K562 (cell line): Measurements from ENCODE around the gene ACBD4. TPM values are rescaled to one million over a fixed set of nuclear protein-coding genes. Genes with fewer than 3 reads are reported as not detected.

Experiments
- ARID3A ChIP-seq: IDR thresholded peaks from 2 replicates; pipeline ENCODE4 v1.6.1; 2012; ENCODE audit warnings: low read depth, low read length, improper control_type of control experiment, borderline replicate concordance
- DNMT1 ChIP-seq: fragments of 450-650 bp; IDR thresholded peaks from 2 replicates; pipeline ENCODE4 v1.6.1; 2016; ENCODE audit warnings: antibody characterized with exemption, mild to moderate bottlenecking
- E4F1 ChIP-seq: fragments of 250-450 bp; sonication (Bioruptor Pico); IDR thresholded peaks from 2 replicates; pipeline ENCODE4 v1.5.0; 2021; ENCODE audit warnings: mild to moderate bottlenecking, borderline replicate concordance
- ESRRB ChIP-seq: fragments of 250-450 bp; sonication (Bioruptor Pico); IDR thresholded peaks from 2 replicates; pipeline ENCODE4 v1.5.0; 2020; ENCODE audit warnings: mild to moderate bottlenecking, moderate library complexity, borderline replicate concordance
- GTF2A2 ChIP-seq: IDR thresholded peaks from 2 replicates; pipeline ENCODE4 v1.6.1; 2016; ENCODE audit warnings: mild to moderate bottlenecking, missing genetic modification characterization, missing compliant biosample characterization
- HCFC1 ChIP-seq: IDR thresholded peaks from 2 replicates; pipeline ENCODE4 v1.6.1; 2012; ENCODE audit warnings: low read depth, low read length, improper control_type of control experiment
- KHSRP ChIP-seq: fragments of 450-650 bp; IDR thresholded peaks from 2 replicates; pipeline ENCODE4 v1.6.1; 2017
- MEIS2 ChIP-seq: fragments of 450-650 bp; IDR thresholded peaks from 2 replicates; pipeline ENCODE4 v1.6.1; 2014; ENCODE audit warnings: mild to moderate bottlenecking; ENCODE audit not compliant: partially characterized antibody
- PBX2 ChIP-seq, 2 experiments: IDR thresholded peaks in 1 of 2; conservative IDR thresholded peaks in 1 of 2; 2 replicates each; pipeline ENCODE4 v1.6.1; 2016; ENCODE audit warnings: low read depth in 2 of 2, mild to moderate bottlenecking in 1 of 2, missing compliant biosample characterization in 1 of 2, missing genetic modification characterization in 1 of 2, moderate library complexity in 1 of 2
- PHB2 ChIP-seq: fragments of 450-650 bp; IDR thresholded peaks from 2 replicates; pipeline ENCODE4 v1.6.1; 2017; ENCODE audit warnings: low read depth
- PHF8 ChIP-seq: fragments of 200-600 bp; sonication (generic); IDR thresholded peaks from 2 replicates; pipeline ENCODE4 v1.6.1; 2012; ENCODE audit warnings: mixed run types, mild to moderate bottlenecking, inconsistent platforms, low read length, moderate library complexity, borderline replicate concordance
- SRSF3 ChIP-seq: fragments of 200-400 bp; formaldehyde crosslinking; IDR thresholded peaks from 2 replicates; pipeline ENCODE4 v1.6.1; 2016; ENCODE audit warnings: mild to moderate bottlenecking, low read length, moderate library complexity; ENCODE audit not compliant: insufficient read depth
- TFAM ChIP-seq: fragments of 250-450 bp; sonication (Bioruptor Pico); conservative IDR thresholded peaks from 2 replicates; pipeline ENCODE4 v1.5.0; 2021; ENCODE audit warnings: mild to moderate bottlenecking, moderate library complexity
- ZKSCAN3 ChIP-seq: fragments of 250-450 bp; sonication (Bioruptor Pico); IDR thresholded peaks from 2 replicates; pipeline ENCODE4 v1.4.0; 2020
- ZNF121 ChIP-seq: sonication (generic); formaldehyde crosslinking; conservative IDR thresholded peaks from 2 replicates; pipeline ENCODE4 v1.8.0; 2022; ENCODE audit warnings: missing genetic modification reagents
- ZNF23 ChIP-seq: fragments of 250-450 bp; sonication (Bioruptor Pico); IDR thresholded peaks from 2 replicates; pipeline ENCODE4 v1.4.0; 2020; ENCODE audit warnings: mild to moderate bottlenecking
- ZNF239 ChIP-seq: fragments of 250-450 bp; sonication (Bioruptor Pico); IDR thresholded peaks from 2 replicates; pipeline ENCODE4 v1.4.0; 2020; ENCODE audit warnings: mild to moderate bottlenecking
- ZNF57 ChIP-seq: fragments of 450-650 bp; formaldehyde crosslinking; IDR thresholded peaks from 2 replicates; pipeline ENCODE4 v1.4.0; 2020; ENCODE audit warnings: mild to moderate bottlenecking, moderate library complexity
- ZNF778 ChIP-seq: fragments of 450-650 bp; formaldehyde crosslinking; IDR thresholded peaks from 2 replicates; pipeline ENCODE4 v1.4.0; 2020; ENCODE audit warnings: mild to moderate bottlenecking, moderate library complexity
- ZNF785 ChIP-seq: fragments of 250-450 bp; sonication (Bioruptor Pico); IDR thresholded peaks from 2 replicates; pipeline ENCODE4 v1.4.0; 2020; ENCODE audit warnings: mild to moderate bottlenecking
- polyA plus RNA-seq, 8 experiments: library from polyadenylated mRNA; depleted of rRNA in 4 of 8; stranded (reverse) in 5 of 8; unstranded in 3 of 8; fragments of >200 nt; fragmentation: Nextera tagmentation in 2 of 8; fragmentation: Illumina TruSeq in 1 of 8; extraction: Ambion mirVana in 2 of 8; extraction: Trizol in 1 of 8; gene quantifications; 2 replicates each; pipeline versions ENCODE4 v1.2.1 to v1.2.3, GENCODE V29; 2011 to 2014; ENCODE audit warnings: inconsistent platforms in 1 of 8, missing spikeins in 1 of 8
- total RNA-seq, 7 experiments: library from RNA; depleted of rRNA in 6 of 7; stranded (reverse); fragments of >200 nt in 6 of 7; fragmentation: Illumina TruSeq in 2 of 7; extraction: Trizol in 2 of 7; gene quantifications; 2 replicates each; pipeline versions ENCODE4 v1.2.1 to v1.2.3, GENCODE V29; 2011 to 2021; ENCODE audit warnings: low replicate concordance in 1 of 7
- TF ChIP-seq, protein P1 (sequence below): fragments of 250-450 bp; sonication (Bioruptor Pico); IDR thresholded peaks from 2 replicates; pipeline ENCODE4 v1.8.0; 2022; ENCODE audit warnings: inconsistent platforms, mild to moderate bottlenecking, moderate library complexity, borderline replicate concordance

The ACBD4 gene
- total and polyA plus RNA-seq, 9 of the 15 experiments (the other 6 are each of a cell fraction or from before 2014, with no cell fraction given), result 0.14 to 6.9 (median 4.6) TPM

GRCh38 chr17:45147581-45148182 lies 12.2 kb downstream of the ACBD4 start (continued):
- TF ChIP-seq GTF2A2 (tag) (no peak), PHB2 (no peak), MEIS2 (peak; percentile 19), KHSRP (0 out of 2 replicates have a peak, but pooled peaks have one; percentile 47), HCFC1 (peak; percentile 48), ZNF121 (CRISPR knock-in tag) (no peak), ARID3A (0 out of 2 replicates have a peak, but pooled peaks have one; percentile 83), ZNF239 (CRISPR knock-in tag) (no peak), DNMT1 (0 out of 2 replicates have a peak, but pooled peaks have one; percentile 65), ZNF778 (CRISPR knock-in tag) (no peak), TFAM (CRISPR knock-in tag) (no peak), ZNF785 (CRISPR knock-in tag) (no peak), ESRRB (CRISPR knock-in tag) (no peak), ZKSCAN3 (no peak), ZNF57 (CRISPR knock-in tag) (no peak), ZNF23 (CRISPR knock-in tag) (no peak), PBX2 (CRISPR knock-in tag; IDR thresholded peaks at IDR 0.05; ENCODE audit: low read depth) (no peak), PBX2 (tag; conservative IDR thresholded peaks at IDR 0.05; ENCODE audit: low read depth) (peak; percentile 74), SRSF3 (no peak), E4F1 (peak; percentile 73; the same call in 1 of the 2 replicates), PHF8 (peak; percentile 47; the same call in 1 of the 2 replicates)
- TF ChIP-seq, protein P1, sequence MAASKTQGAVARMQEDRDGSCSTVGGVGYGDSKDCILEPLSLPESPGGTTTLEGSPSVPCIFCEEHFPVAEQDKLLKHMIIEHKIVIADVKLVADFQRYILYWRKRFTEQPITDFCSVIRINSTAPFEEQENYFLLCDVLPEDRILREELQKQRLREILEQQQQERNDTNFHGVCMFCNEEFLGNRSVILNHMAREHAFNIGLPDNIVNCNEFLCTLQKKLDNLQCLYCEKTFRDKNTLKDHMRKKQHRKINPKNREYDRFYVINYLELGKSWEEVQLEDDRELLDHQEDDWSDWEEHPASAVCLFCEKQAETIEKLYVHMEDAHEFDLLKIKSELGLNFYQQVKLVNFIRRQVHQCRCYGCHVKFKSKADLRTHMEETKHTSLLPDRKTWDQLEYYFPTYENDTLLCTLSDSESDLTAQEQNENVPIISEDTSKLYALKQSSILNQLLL, result no peak
